ENCODE results near the gene SOSTDC1.

The SOSTDC1 gene

GRCh38 chr7:16492513-16493062 is 27.1 kb upstream of the SOSTDC1 start:
- TF ChIP-seq CTCF (IDR thresholded peaks at IDR 0.05; ENCODE audit: control insufficient read depth, insufficient read depth, low read depth, low read length, missing control alignments), result no peak
- no peak overlapping the region for H3K4me3 ChIP-seq (ENCODE audit: control insufficient read depth, low read depth, low read length)
- no peak for DNase-seq (ENCODE audit: low read depth)

- DNase-seq (ENCODE audit: low read depth), result no peak
- no peak overlapping the region for H3K4me3 ChIP-seq (ENCODE audit: control insufficient read depth, low read depth, low read length)
- no peak for TF ChIP-seq CTCF (IDR thresholded peaks at IDR 0.05; ENCODE audit: control insufficient read depth, insufficient read depth, low read depth, low read length, missing control alignments)
Measured at GRCh38 chr7:16491148-16491547, 25.6 kb upstream of the SOSTDC1 start.

- TF ChIP-seq CTCF (IDR thresholded peaks at IDR 0.05; ENCODE audit: control insufficient read depth, insufficient read depth, low read depth, low read length, missing control alignments), result no peak
- no peak for DNase-seq (ENCODE audit: low read depth)
- no peak overlapping the region for H3K4me3 ChIP-seq (ENCODE audit: control insufficient read depth, low read depth, low read length)
Measured at GRCh38 chr7:16484453-16485158, 19.1 kb upstream of the SOSTDC1 start.

GRCh38 chr7:16479591-16479990 is 14.1 kb upstream of the SOSTDC1 start:
- no peak overlapping the region for H3K4me3 ChIP-seq (ENCODE audit: control insufficient read depth, low read depth, low read length)
- TF ChIP-seq CTCF (IDR thresholded peaks at IDR 0.05; ENCODE audit: control insufficient read depth, insufficient read depth, low read depth, low read length, missing control alignments), result no peak
- no peak for DNase-seq (ENCODE audit: low read depth)

GRCh38 chr7:16479161-16479560 is 13.6 kb upstream of the SOSTDC1 start:
- TF ChIP-seq CTCF (IDR thresholded peaks at IDR 0.05; ENCODE audit: control insufficient read depth, insufficient read depth, low read depth, low read length, missing control alignments), result no peak
- no peak overlapping the region for H3K4me3 ChIP-seq (ENCODE audit: control insufficient read depth, low read depth, low read length)
- no peak for DNase-seq (ENCODE audit: low read depth)

GRCh38 chr7:16471933-16472332 is 6.4 kb upstream of the SOSTDC1 start:
- TF ChIP-seq CTCF (IDR thresholded peaks at IDR 0.05; ENCODE audit: control insufficient read depth, insufficient read depth, low read depth, low read length, missing control alignments), result no peak
- H3K4me3 ChIP-seq (ENCODE audit: control insufficient read depth, low read depth, low read length), result no peak overlapping the region
- DNase-seq (ENCODE audit: low read depth), result no peak

All from AG09309 (cell line).